Activated naive CD8-positive, alpha-beta T cell treated with anti-CD3 and anti-CD28 coated beads, Interleukin-2, amount 50 U/mL, for 24 hours (primary cell): ENCODE results near the gene CPEB3.
"Not testable (repeated sequence)": the region's sequence is repeated elsewhere in the genome, so short reads cannot be mapped to it uniquely, and the experiment has no call there.

Experiments used
- ATAC-seq: fragments of 150-1000 bp; cut with Tn5 transposase; one replicate; pipeline ENCODE4 v1.10.0; 2021
- DNase-seq: peaks from one replicate; pipeline ENCODE4 v3.0.0; 2021
- H3K27ac Mint-ChIP-seq: one replicate; pipeline ENCODE4 v1.8.0; 2021; ENCODE audit warnings: mild to moderate bottlenecking, mixed read lengths
- H3K27me3 Mint-ChIP-seq: one replicate; pipeline ENCODE4 v1.8.0; 2021; ENCODE audit warnings: mixed read lengths
- H3K36me3 Mint-ChIP-seq: one replicate; pipeline ENCODE4 v1.8.0; 2021; ENCODE audit warnings: low read depth, mixed read lengths
- H3K4me1 Mint-ChIP-seq: one replicate; pipeline ENCODE4 v1.8.0; 2021; ENCODE audit warnings: mixed read lengths
- H3K4me3 Mint-ChIP-seq: one replicate; pipeline ENCODE4 v1.8.0; 2021; ENCODE audit warnings: mild to moderate bottlenecking, moderate library complexity, mixed read lengths
- H3K9me3 Mint-ChIP-seq: one replicate; pipeline ENCODE4 v1.8.0; 2021; ENCODE audit warnings: mixed read lengths

Gene CPEB3

DNA sequence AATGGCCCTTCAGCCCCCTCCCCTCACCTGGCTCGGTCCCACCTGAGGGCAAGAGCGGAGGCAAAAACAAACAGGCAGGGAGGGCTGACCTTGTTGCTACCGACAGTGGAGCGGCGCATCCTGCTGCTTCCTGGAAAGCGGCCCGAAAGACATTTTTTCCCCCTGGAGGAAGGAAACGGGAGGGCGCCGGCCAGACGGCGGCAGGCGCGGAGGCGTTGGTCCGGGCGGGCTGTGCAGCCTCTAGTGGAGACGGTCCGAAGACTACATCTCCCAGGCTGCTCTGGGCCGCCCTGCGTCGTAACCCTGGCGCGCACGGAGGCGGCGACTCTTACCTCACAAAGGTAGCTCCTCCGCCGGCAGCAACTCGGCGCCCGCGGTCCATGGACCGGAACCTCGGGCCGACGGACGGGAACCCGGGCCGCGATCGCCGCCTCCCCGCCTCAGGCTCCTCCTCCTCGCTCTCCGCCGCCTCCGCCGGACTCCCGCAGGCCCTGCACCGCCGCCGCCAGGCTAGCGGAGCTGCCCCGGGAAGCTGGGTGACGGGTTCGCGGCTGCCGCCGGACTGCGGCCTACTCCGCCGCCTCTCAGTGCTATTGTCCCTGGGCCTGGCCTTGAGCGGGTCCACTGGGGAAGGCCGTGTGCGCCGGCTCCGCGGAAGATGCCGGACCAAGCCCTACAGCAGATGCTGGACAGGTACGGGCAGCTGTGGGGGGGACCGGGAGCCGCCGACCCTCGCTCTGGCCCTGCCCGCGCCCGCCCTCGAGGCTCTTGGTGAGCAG lies at the start of gene CPEB3, which contains the start of gene MARCHF5:
Gene CPEB3, minus strand, starts transcription at position 242 of the 779 bp plus-strand sequence. CDS start 50,728 bp downstream, outside the sequence.
Gene MARCHF5, plus strand, starts transcription at position 331 of the 779 bp plus-strand sequence. Its CDS starts 328 bp downstream, at position 659.
- no peaks in the 10 kb centered on the region for H3K9me3 Mint-ChIP-seq
- peaks cover 28% of the 10 kb centered on the region for H3K4me1 Mint-ChIP-seq
- H3K4me3 Mint-ChIP-seq, result peak within 1 kb of the TSS; percentile 89
- DNase-seq (peak; percentile 91), ATAC-seq (peak; percentile 100)
- H3K27ac Mint-ChIP-seq, result peak within 1 kb of the TSS; percentile 83
- no peaks in the 10 kb centered on the region for H3K27me3 Mint-ChIP-seq
- H3K36me3 Mint-ChIP-seq, result peaks cover 8% of the 10 kb centered on the region

DNA sequence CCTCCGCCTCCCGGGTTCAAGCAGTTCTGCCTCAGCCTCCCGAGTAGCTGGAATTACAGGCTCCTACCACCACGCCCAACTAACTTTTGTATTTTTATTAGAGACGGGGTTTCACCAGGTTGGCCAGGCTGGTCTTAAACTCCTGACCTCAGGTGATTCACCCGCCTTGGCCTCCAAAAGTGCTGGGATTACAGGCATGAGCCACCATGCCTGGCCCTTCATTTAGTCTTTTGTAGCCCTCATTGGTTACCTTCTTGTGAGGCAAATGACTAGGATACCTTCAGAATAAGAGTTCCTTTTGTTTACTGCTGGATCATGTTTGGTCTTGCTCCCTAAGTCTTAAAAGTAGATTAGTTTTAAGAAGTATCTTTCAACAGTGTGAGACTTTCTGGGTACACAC lies 39.0 kb upstream of the CPEB3 start:
- not testable (repeated sequence) for H3K27ac Mint-ChIP-seq, H3K27me3 Mint-ChIP-seq, ATAC-seq, H3K9me3 Mint-ChIP-seq, DNase-seq, H3K36me3 Mint-ChIP-seq, H3K4me3 Mint-ChIP-seq
- peaks cover 14% of the 10 kb centered on the region for H3K4me1 Mint-ChIP-seq

DNA sequence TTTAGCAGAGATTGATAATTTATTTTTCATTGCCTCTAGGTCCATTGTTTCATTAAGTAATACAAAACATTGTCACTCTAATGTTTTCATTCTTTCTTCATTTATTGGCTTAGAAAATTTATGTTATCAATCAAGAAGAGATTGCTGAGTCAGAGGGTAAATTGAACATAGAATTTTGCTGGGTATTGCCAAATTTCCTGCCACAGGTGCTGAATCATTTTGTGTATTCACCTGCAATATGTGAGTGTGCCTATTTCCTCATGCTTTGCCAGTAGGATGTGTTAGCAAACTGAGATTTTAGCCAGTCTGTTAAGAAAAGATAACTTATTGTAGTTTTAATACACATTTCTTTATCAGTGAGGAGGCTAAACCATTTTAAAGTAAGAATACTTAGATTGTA lies 38.1 kb upstream of the CPEB3 start:
- Mint-ChIP-seq H3K27me3 (no peaks in the 10 kb centered on the region), H3K9me3 (no peaks in the 10 kb centered on the region), H3K36me3 (peaks cover 5% of the 10 kb centered on the region), H3K4me1 (peaks cover 14% of the 10 kb centered on the region), H3K4me3 (no peak overlapping the region), H3K27ac (no peak overlapping the region)
- ATAC-seq (no peak), DNase-seq (no peak)

DNA sequence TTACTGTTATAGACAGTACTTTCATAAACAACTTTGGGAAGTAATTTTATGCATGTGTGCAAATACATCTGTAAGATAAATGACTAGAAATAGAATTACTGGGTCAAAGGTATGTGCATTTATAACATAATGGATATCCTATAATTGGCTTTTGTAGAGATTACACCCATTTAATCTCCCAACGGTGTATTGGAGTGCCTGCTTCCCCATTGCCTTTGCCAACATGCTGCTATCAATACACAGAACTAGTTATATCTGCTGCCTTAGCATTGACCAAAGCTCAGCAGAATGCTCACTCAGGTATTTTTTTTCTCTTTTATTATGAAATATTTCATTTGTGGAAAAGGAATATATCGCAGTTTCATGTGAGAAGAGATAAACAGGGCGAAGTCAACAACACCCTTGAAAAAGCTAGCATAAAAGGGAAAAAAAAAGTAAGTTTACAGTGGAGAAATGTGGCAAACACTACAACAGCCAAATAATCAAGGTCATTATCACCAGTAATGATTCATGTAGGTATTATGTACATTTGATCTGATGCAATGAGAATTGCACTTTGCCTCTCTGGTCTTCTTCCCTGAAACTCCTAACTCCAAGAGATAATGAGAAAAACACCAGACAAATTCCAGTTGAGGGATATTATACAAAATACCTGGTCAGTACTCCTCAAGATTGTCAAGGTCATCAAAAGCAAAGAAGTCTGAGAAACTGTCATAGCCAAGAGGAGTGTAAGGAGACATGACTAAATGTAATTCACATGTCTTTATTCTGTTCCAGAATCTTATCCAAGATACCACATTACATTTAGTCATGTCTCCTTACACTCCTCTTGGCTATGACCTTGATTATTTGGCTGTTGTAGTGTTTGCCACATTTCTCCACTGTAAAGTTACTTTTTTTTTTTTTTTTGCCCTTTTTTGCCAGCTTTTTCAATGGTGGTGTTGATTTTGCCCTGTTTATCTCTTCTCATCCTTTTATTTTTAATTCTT lies 36.9 kb upstream of the CPEB3 start:
- Mint-ChIP-seq H3K27me3 (no peaks in the 10 kb centered on the region), H3K4me1 (peaks cover 16% of the 10 kb centered on the region), H3K4me3 (no peak overlapping the region), H3K36me3 (peaks cover 9% of the 10 kb centered on the region), H3K27ac (no peak overlapping the region), H3K9me3 (no peaks in the 10 kb centered on the region)
- DNase-seq (no peak), ATAC-seq (no peak)

DNA sequence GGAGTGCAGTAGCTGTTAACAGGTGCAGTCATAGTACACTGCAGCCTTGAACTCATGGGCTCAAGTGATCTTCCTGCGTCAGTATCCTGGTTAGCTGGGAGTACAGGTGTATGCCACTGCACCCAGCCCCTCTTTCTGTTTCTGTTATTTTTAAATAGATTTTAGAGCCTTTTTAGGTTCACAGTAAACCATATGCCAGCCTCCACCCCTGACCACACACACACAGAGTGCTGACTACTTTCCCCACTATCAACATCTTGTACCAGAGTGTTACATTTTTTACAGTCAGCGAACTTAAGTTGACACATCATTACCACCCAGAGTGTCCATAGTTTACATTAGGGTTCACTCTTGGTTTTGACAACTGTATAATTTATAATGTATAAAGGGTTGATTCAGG lies 32.2 kb upstream of the CPEB3 start:
- peaks cover 15% of the 10 kb centered on the region for H3K36me3 Mint-ChIP-seq
- no peaks in the 10 kb centered on the region for H3K27me3 Mint-ChIP-seq
- DNase-seq (no peak), ATAC-seq (no peak)
- H3K27ac Mint-ChIP-seq, result no peak overlapping the region
- H3K4me1 Mint-ChIP-seq, result peaks cover 6% of the 10 kb centered on the region
- no peaks in the 10 kb centered on the region for H3K9me3 Mint-ChIP-seq
- no peak overlapping the region for H3K4me3 Mint-ChIP-seq

DNA sequence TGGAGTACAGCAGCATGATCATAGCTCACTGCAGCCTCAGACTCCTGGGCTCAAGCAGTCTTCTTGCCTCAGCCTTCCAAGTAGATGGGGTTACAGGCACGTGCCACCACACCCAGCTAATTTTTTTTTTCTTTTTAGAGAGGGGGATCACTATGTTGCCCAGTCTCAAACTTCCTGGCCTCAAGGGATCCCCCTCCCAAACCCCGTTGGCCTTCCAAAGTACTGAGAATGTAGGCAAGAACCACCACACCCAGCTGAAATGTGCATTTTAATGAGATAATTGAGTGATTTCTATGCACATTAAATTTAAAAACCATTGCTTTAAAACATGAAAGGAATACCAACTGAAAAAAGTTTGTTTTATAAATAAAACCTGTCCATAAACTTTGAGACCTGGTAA lies 25.7 kb upstream of the CPEB3 start:
- DNase-seq, result no peak
- H3K36me3 Mint-ChIP-seq, result peaks cover 21% of the 10 kb centered on the region
- no peak for ATAC-seq
- no peak overlapping the region for H3K27ac Mint-ChIP-seq
- peaks cover 2% of the 10 kb centered on the region for H3K4me1 Mint-ChIP-seq
- no peaks in the 10 kb centered on the region for H3K9me3 Mint-ChIP-seq
- no peak overlapping the region for H3K4me3 Mint-ChIP-seq
- no peaks in the 10 kb centered on the region for H3K27me3 Mint-ChIP-seq

DNA sequence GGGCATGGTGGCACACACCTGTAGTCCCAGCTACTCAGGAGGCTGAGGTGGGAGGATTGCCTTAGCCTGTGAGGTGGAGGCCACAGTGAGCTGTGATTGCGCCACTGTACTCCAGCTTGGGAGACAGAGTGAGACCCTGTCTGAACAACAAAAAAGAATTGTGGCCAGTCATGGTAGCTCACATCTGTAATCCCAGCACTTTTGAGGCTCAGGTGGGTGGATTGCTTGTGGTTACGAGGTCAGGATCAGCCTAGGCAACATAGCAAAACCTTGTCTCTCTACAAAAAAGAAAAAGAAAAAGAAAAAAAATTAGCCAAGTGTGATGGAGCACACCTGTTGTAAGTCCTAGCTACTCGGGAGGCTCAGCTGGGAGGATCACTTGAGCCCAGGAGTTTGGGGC lies 22.9 kb upstream of the CPEB3 start:
- no peak overlapping the region for H3K27ac Mint-ChIP-seq
- H3K36me3 Mint-ChIP-seq, result peaks cover 22% of the 10 kb centered on the region
- ATAC-seq (no peak), DNase-seq (no peak)
- peaks cover 2% of the 10 kb centered on the region for H3K4me1 Mint-ChIP-seq
- H3K27me3 Mint-ChIP-seq, result no peaks in the 10 kb centered on the region
- H3K4me3 Mint-ChIP-seq, result no peak overlapping the region
- H3K9me3 Mint-ChIP-seq, result no peaks in the 10 kb centered on the region

DNA sequence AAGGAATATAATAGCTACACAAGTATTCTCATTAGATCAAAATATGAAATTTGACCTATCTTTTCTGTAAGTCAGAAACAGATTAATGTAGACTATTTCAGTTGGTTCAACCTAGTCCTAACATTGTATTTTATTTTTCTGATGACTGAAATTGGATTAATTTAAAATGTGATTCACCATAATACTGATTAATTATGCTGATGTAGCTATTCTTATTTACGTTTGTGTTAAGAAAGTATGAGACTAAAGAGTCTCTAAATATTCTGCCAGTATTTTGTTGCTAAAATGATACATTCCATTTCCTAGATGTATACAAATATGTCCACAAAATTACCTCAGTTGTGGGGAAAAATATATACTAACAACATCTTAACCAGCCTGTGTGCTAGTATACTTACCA lies 18.4 kb upstream of the CPEB3 start:
- Mint-ChIP-seq H3K36me3 (peaks cover 21% of the 10 kb centered on the region), H3K27me3 (no peaks in the 10 kb centered on the region), H3K9me3 (no peaks in the 10 kb centered on the region), H3K4me3 (no peak overlapping the region), H3K4me1 (peaks cover 10% of the 10 kb centered on the region), H3K27ac (no peak overlapping the region)
- DNase-seq (no peak), ATAC-seq (no peak)

DNA sequence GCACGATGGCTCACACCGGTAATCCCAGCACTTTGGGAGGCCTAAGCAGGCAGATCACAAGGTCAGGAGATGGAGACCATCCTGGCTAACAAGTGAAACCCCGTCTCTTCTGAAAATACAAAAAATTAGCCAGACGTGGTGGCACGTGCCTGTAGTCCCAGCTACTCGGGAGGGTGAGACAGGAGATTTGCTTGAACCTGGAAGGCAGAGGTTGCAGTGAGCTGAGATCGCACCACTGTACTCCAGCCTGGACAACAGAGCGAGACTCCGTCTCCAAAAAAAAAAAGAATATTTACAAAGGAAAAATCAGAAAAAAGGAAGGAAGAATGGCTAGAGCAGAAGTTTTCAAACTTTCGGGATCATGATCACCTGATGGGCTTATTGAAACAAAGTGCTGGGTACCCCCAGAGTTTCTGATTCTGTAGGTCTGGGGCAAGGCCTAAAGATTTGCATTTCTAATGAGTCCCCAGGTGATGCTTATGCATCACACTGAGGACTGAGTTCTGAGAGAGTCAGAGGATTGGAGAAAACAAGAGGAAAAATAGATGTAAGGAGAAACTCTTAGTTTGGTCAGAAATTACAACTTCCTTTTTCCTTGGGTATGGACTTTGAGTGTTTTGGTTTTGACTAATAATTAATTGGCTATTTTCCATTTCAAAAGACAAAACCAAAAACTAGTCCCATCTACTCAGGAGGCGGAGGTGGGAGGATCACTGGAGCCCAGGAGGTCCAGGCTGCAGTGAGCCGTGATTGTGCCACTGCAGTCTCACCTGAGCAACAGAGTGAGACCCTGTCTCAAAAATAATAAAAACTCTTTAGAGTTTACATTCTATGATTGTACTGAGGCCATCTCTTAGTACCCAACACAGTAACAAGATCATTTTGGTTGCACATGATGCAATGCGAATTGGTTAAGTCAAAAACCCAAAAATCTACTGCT lies 14.5 kb upstream of the CPEB3 start:
- Mint-ChIP-seq H3K9me3 (no peaks in the 10 kb centered on the region), H3K27ac (no peak overlapping the region), H3K36me3 (peaks cover 3% of the 10 kb centered on the region), H3K4me3 (no peak overlapping the region), H3K4me1 (peaks cover 33% of the 10 kb centered on the region), H3K27me3 (no peaks in the 10 kb centered on the region)
- no peak for DNase-seq
- no peak for ATAC-seq

DNA sequence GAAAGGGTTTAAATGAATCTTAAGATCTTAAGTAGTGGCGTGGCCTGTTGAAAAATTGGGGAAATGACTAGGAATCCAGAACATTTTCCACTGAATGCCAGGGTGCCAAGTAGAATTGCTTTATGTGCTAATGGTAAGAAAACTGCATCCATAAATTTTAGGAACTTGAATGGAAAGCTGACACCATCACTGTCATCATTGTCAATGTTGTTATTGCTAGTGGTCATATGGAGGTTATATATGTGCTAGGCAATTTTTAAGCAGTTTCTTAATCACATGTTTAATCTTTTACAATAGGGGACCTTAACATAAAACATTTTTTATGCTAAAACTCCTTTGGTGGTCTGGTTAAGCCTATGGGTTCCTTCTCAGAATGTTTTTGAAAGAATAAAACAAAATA lies 13.2 kb upstream of the CPEB3 start:
- no peaks in the 10 kb centered on the region for H3K27me3 Mint-ChIP-seq
- H3K27ac Mint-ChIP-seq, result peak overlapping the region; percentile 8
- H3K4me3 Mint-ChIP-seq, result no peak overlapping the region
- no peak for DNase-seq
- peaks cover 33% of the 10 kb centered on the region for H3K4me1 Mint-ChIP-seq
- ATAC-seq, result no peak
- H3K9me3 Mint-ChIP-seq, result no peaks in the 10 kb centered on the region
- peaks cover 9% of the 10 kb centered on the region for H3K36me3 Mint-ChIP-seq

DNA sequence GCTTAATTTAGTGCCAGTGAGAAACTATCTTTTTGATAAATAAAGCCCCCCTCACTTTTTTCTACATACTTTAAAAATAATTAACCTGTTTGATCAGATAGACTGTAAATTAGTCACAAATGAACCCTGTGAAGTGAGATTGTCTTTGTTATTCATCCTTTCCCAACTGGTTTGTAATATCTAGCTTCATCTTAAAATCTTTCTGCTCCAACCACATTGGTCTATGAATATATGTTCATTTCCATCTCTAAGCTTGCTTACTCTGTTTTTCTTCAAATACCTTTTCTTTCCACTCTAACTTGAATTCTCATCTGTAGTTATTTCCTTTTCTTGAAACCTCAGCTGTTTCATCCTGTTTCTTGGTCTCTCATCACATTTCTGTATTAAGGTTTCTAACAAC lies 12.2 kb upstream of the CPEB3 start:
- Mint-ChIP-seq H3K9me3 (no peaks in the 10 kb centered on the region), H3K27ac (peak overlapping the region; percentile 61), H3K36me3 (peaks cover 8% of the 10 kb centered on the region), H3K27me3 (no peaks in the 10 kb centered on the region), H3K4me1 (peaks cover 35% of the 10 kb centered on the region), H3K4me3 (peak overlapping the region; percentile 3)
- ATAC-seq, result peak; percentile 75
- DNase-seq, result no peak

DNA sequence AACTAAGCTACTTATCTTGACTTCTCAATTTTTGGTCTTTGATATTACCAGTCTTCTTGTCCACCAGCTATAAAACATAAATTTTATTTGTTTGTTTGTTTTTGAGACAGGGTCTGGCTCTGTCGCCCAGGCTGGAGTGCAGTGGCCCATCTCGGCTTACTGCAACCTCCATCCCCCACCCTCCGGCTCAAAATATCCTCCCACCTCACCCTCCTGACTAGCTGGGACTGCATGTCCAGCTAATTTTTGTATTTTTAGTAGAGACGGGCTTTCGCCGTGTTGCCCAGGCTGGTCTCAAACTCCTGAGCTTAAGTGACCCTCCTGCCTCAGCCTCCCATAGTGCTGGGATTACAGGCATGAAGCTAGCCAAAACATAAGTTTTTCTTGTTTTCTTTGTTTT lies 7.6 kb upstream of the CPEB3 start:
- Mint-ChIP-seq H3K27me3 (no peaks in the 10 kb centered on the region), H3K36me3 (peaks cover 22% of the 10 kb centered on the region), H3K4me1 (peaks cover 37% of the 10 kb centered on the region), H3K27ac (no peak overlapping the region), H3K9me3 (no peaks in the 10 kb centered on the region), H3K4me3 (no peak overlapping the region)
- ATAC-seq (no peak), DNase-seq (no peak)

DNA sequence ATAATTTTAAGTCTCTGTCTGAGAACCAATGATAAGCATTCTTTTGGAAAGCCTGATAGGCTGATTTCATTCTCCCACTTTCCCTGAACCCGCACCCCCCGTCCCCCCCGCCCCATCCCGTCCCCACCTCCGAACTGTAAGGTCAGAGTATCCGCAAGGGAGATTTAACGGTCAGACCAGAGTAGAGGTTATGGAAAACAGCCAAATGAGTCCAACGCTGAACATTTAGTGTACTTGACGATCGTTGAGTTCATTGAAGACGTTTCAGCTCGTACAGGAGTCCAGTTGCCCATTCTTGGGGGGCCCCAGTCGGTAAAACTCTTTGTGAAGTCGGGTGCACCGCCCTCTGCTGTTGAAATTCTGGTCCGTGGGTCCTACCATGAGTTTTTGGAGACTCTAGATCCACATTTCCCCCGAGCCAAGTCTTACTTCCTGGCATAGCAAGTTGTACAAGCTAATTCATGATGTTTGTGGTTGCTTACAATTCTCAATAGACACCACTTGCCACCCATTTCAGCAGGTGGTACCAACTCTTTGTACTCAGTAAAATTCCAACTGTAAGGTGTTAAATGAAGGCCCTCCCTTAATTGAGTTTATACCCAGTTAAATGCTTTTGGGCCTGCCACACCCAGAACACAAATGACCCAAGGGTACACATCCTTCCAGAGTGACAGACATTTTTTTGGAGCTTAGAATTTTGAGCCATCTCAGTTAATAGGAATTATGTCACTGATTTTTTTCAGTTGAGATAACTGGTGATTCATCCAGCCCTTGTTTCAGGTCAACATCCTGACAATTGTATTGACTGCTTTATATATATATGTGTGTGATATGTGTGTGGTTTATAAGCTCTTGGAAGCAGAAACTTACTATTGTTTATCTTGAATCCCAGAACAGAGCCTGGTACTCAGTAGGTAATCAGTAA lies 1.3 kb upstream of the CPEB3 start:
- DNase-seq, result peak; percentile 58
- H3K4me3 Mint-ChIP-seq, result peak overlapping the region; percentile 89
- peaks cover 34% of the 10 kb centered on the region for H3K4me1 Mint-ChIP-seq
- no peaks in the 10 kb centered on the region for H3K27me3 Mint-ChIP-seq
- no peak for ATAC-seq
- H3K27ac Mint-ChIP-seq, result peak overlapping the region; percentile 78
- H3K36me3 Mint-ChIP-seq, result peaks cover 13% of the 10 kb centered on the region
- H3K9me3 Mint-ChIP-seq, result no peaks in the 10 kb centered on the region
